ENCODE data around the gene RRP12.

The RRP12 gene

DNA sequence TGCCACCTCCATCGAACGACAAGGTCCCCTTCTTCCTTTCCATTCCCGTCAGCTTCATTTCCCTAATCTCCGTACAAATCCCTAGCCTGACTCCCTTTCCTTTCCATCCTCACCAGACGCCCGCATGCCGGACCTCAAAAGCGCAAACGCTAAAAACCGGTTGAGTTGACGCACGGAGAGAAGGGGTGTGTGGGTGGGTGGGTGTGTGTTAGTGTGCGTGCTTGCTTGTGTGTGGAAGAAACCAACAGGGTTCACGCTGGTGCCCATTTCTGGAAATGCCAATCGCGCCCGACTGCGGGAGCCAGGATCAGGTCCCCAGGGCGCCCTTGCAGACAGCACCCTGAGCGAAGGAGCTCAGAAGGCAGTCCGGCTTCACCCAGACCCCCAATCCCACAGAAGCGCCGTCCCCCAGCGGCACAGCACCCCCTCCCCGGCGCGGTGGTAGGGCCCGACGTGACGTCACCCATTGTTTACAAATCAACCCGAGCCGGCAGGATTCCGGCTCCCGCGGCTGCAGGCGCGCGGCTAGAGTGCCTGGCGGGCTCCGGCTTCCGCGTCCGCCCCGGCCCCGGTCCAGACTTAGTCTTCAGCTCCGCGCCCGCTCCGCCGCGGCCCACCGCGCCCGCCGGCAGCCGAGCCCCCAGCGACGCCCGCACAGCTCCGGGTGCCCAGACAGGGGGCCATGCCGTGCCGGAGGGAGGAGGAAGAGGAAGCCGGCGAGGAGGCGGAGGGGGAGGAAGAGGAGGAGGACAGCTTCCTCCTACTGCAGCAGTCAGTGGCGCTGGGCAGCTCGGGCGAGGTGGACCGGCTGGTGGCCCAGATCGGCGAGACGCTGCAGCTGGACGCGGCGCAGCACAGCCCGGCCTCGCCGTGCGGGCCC is 82.1 kb downstream of the RRP12 start, which contains the start of gene FRAT1:
TSS of gene FRAT1 (plus strand) at position 500 of the 880 bp plus-strand sequence. CDS start at position 683, 183 bp downstream.
- in situ Hi-C loops (cut with HindIII; ENCODE audit: low sequenced_read_pairs) = no loop called here

DNA sequence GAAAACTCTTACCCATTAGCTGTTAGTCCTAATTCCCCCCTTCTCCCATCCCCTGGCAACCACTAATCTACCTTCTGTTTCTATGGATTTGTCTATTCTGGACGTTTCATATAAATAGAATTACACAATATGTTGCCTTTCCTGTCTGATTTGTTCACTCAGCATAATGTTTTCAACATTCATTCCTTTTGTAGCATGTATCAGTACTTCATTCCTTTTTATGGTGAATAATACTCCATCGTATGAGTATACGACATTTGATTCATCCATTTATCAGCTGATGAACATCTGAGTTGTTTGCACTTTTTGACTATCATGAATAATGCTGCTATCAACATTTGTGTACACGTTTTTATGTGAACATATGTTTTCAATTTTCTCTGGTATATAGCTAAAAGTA is 86.5 kb downstream of the RRP12 start:
- in situ Hi-C loops (cut with HindIII; ENCODE audit: low sequenced_read_pairs) = no loop called here

DNA sequence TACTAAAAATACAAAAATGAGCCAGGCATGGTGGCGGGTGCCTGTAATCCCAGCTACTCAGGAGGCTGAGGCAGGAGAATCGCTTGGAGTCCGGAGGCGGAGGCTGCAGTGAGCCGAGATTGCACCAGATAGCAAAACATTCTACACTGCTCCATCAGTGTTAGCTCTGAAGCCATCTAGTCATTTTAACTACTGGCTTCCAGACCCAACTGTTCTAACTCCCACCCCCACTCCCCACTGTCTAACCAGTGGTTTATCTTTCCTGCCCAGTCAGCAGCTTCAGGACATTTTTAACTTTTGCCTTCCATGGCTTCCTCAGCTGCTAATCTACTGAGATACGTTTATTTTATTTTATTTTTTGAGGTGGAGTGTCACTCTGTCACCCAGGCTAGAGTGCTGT is 88.2 kb downstream of the RRP12 start:
- in situ Hi-C loops (cut with HindIII; ENCODE audit: low sequenced_read_pairs) = no loop called here

DNA sequence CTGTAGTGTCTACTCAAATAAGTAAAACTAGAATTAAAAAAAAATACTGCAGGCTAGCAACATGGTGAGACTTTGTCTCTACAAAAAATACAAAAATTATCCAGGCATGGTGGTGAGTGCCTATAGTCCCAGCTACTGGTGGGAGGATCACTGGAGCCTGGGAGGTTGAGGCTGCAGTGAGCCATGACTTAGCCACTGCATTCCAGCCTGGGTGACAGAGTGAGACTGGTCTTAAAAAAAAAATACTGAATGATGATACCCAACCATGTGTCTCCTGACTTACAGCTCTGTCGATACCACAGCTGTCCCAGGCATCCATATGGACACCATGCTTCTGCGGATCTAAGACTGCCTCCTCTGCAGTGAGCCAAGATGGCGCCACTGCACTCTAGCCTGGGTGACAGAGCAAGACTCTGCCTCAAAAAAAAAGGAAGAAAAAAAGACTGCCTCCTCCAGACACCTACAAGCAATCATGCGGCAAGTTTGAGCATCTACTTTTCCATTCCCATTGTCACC is 90.0 kb downstream of the RRP12 start:
- in situ Hi-C loops (cut with HindIII; ENCODE audit: low sequenced_read_pairs) = no loop called here

DNA sequence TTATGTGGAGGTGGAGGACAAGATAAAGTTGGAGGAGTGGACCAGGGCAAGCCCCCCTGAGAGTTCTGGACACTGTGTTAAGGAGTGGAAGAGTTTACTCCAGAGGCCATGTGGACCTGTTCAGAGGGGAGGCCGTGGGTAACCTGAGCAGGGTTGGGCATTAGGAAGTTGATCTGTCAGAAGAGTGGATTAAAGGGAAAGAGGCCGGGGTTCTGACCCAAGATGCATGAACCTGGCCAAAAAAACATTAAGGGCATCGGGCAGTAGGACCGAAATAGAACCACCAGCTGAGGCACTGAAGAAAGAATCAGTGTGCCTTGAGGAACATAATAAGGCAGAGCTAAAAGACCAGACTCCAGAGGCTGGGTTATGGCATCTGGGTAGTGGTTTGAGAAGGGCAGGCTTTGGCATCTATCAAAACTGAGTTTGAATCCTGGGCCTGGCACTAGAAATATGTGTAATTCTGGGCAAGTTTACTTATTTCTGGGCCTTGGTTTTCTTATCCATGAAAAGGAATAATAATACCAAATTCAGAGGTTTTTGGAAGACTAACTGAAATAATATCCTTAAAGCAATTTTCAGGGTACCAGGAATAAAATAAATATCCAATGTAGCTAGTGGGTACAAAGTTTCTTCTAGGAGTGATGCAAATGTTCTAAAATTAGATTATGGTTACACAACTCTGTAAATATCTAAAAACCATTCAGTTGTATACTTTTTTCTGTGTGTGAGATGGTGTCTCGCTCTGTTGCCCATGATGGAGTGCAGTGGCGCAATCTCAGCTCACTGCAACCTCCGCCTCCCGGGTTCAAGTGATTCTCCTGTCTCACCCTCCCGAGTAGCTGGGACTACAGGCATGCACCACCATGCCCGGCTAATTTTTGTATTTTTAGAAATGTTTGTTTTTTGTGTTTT is 93.0 kb downstream of the RRP12 start:
- in situ Hi-C loops (cut with HindIII; ENCODE audit: low sequenced_read_pairs) = no loop called here

DNA sequence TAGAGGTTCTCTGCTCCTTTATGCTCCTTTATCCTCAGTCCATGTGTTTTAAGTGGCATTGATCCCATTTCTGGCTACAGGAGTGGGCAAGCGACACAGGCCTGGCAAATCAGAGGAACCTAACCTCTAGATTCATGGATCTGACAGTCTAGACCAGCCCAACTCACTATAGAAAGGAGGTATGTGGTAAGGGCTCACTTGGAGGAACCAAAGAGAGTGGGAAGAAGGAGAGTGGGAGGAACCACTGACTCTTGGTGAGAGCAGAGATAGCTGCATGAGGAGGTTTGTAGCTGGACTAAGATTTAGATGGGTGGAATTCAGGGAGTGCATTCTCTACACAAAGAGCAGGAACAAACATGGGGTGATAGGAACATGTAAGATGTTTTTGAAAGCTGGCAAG is 93.7 kb downstream of the RRP12 start:
- in situ Hi-C loops (cut with HindIII; ENCODE audit: low sequenced_read_pairs) = no loop called here

Data from DLD1 (cell line).